T-helper 1 cell (primary cell): ENCODE data around the gene LCK.

Source experiments
- DNase-seq, 5 donors: peaks; one replicate each; pipeline ENCODE4 v3.0.0-alpha.2; 2012 to 2020

The LCK gene

GRCh38 chr1:32329931-32330466, 78.9 kb downstream of the LCK start:
- no peak for DNase-seq

GRCh38 chr1:32330558-32331151, 79.6 kb downstream of the LCK start:
- DNase-seq: no peak

- no peak for DNase-seq
These were observed 80.5 kb downstream of the LCK start for GRCh38 chr1:32331549-32331948.

DNA sequence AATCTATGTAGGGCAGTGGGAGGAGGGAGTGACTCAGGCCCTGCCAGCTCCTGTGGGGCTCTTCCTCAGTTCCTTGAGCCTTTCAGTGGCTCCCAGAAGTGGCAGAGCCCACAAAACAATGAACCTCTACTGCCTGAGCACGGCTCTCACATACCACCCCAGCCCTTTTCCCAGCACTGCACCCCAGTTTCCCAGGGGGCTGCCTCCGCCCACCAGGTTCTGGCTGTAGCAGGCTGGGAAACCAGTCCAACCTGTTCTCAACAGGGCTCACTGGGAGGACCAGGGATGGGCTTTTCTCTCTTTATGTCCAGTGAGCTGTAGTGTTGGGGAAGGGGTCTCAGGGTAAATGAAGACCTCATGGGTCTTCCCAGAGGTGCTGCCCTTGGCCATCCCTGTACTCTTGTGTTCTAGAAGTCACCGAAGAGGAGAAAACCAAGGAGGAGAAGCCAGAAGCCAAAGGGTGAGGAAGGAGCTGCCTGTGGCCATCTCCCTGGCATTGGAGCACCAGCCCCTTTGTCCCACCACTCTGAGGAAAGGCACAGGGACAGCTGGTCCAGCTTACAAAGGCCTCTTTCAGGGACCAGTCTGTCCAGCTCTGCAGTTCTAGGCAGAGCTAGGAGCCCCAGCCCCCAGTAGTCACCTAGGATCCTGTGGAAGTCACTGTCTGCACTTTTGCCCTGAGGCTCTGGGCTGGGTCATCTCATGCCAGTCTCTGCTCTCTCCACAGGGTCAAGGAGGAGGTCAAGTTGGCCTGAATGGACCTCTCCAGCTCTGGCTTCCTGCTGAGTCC, 81.4 kb downstream of the LCK start:
- no peak for DNase-seq

- no peak for DNase-seq
These were observed 82.3 kb downstream of the LCK start for GRCh38 chr1:32333251-32333963.

- no peak for DNase-seq
These were observed 83.3 kb downstream of the LCK start for GRCh38 chr1:32334274-32334861.

DNA sequence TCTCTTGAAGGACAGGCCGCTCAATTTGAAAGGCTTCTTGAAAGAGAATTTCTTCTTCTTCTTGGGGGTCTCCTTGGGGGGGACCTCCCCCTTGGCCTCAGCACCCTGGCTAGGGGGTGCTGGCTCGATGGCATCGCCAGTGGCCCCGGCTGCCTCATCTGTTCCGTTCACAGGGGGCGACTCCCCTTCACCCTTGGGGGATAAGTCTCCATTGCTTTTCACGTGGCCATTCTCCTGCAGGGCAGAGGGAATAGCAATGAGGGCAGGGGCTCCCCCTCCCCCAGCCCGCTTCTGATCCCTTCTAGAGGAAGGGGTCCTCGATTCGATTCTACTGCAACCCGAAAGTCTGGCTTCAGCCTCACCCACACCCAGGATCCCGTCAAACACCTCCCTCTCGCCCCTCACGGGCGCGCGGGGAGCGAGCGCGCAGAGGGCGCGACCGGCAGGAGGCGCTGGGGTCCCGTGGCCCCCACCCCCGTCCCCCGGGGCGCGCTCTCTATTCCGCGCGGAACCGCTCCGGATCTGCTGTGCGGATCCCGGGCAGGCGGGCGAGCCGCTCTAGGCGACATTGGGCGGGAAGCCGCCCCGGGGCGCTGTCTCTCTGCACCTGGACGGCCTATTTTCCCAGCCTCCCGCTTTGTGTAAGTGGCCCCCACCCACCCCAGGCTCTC, 83.9 kb downstream of the LCK start:
- DNase-seq: peak; percentile 46 to 74 (median 59)

GRCh38 chr1:32335535-32335789, 84.4 kb downstream of the LCK start:
- no peak for DNase-seq
